Measurements from ENCODE around the gene TFCP2. TPM values are rescaled to one million over a fixed set of nuclear protein-coding genes. Genes with fewer than 3 reads are reported as not detected.
A peak's percentile ranks its signal among the peaks of the same experiment; 100 is the strongest.
"Not testable (repeated sequence)": the region's sequence is repeated elsewhere in the genome, so short reads cannot be mapped to it uniquely, and the experiment has no call there.

TFCP2 gene
- total RNA-seq, 1 donor from 2014 or later: 9.2 TPM

DNA sequence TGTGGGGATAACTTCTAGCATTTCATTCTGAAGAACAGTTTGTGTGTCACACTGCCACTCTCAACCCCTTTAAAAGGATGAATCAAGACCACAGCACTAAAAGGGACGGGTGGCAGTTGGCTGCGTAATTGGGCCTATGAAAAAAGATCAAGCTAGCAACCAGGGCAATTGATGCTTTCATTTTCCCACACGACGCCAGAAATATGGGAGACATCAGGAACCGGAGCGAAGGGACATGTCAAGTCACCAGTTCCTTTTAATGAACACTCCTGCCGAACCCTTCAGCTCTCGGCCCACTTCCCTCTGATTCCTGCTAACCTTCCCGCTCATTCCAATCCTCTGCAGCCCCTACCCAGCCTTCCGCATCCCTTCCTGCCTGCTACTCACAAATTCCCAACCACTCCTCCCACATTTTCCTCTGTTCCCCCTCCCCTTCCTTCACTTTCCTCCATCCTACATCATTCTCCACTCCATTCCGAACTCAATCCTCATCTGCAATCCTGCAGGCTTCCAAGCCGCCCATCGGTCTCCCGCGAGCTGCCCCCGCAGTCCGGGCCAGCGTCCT, 90.3 kb downstream of the TFCP2 start:
- DNase-seq (ENCODE audit: low read depth in 2 of 2): peak; percentile 16 to 48

DNA sequence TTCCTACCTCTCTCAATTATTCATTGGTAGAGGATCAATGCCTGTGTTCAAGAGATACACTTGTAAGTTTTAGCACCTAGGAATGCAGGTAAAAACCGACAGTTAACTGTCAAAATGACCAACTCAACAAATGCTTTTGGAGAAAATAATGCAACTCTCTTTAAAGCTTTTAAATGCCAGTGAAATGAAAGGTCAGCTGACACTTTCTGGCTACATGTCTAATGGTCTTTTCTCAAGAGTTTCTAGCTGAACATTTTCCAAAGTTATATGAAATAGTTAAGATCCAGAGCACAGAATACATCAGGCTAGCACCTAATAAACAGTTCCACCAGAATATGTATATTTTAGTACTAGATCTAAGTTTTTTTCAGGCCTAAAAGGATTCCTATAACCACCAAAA, 91.5 kb downstream of the TFCP2 start:
- no peak for DNase-seq (ENCODE audit: low read depth in 2 of 2)

DNA sequence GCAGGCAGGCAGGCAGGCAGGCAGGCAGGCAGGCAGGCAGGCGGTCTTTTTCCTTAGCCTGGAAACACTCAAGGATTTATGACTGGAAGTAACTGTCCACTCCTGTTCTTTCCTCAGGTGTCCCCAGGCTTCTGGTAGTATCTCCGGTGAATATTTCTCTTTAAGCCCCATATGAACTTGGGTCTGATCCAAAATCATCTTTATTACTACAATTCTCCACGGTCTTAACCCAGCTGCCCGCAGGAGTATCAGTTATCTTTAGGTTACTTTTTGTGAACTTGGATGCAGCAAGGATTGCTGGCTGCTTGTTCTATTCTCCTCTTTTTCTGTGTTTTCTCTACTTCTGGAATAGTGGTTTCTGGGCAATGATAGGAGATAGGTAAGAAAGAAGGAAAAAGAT, 92.8 kb downstream of the TFCP2 start:
- DNase-seq (ENCODE audit: low read depth in 2 of 2): no peak

GRCh38 chr12:51078866-51079265, 94.1 kb downstream of the TFCP2 start:
- not testable (repeated sequence) for DNase-seq (ENCODE audit: low read depth in 2 of 2)

- DNase-seq (ENCODE audit: low read depth in 2 of 2): not testable (repeated sequence)
Measured at GRCh38 chr12:51078346-51078745, 94.6 kb downstream of the TFCP2 start.

DNA sequence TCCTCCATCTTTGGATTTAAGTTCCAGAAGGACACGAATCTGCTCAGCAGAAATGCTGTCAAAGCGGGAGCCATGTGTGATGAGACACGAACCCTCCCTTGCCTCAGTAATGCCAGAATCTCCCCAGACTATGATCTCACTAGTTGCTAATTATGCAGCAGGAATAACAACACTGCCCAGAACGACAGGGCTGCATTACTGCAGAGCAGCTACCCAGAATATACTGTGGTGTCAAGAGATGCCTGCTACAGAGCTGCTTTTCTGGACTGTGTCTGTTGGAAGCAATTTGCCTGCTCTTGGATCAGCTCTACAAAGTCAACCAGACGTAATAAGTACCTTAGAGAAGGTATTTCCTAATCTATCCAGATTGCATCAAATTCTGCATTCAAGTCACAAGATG, 95.0 kb downstream of the TFCP2 start:
- DNase-seq (ENCODE audit: low read depth in 2 of 2): no peak

GRCh38 chr12:51076236-51076930, 96.6 kb downstream of the TFCP2 start:
- no peak for DNase-seq (ENCODE audit: low read depth in 2 of 2)

- no peak for DNase-seq (ENCODE audit: low read depth in 2 of 2)
Measured at GRCh38 chr12:51075390-51075789, 97.5 kb downstream of the TFCP2 start.

DNA sequence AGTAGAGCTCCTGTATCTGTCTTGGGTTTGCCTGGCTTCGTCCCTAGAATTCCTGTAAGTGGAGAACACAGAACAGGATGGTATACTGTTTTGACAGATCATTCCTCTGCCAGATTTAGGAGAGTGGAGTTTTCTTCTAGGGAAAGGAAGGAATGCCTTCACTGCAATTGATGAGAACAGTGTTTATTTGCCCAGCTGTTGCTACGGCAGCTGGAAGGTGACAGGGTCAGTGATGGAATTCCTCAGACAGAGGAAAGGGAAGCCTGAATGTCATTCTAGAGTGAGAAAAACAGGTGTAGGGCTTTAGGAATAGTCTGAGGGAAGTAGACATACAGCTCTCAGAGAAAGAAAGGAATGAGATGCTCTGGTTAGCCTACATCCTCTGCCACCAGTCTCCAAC, 101.3 kb downstream of the TFCP2 start:
- DNase-seq (ENCODE audit: low read depth in 2 of 2): peak; percentile 20 to 68

- DNase-seq (ENCODE audit: low read depth in 2 of 2): no peak
Measured at GRCh38 chr12:51070004-51070403, 102.9 kb downstream of the TFCP2 start.

GRCh38 chr12:51067771-51068170, 105.2 kb downstream of the TFCP2 start:
- no peak for DNase-seq (ENCODE audit: low read depth in 2 of 2)

DNA sequence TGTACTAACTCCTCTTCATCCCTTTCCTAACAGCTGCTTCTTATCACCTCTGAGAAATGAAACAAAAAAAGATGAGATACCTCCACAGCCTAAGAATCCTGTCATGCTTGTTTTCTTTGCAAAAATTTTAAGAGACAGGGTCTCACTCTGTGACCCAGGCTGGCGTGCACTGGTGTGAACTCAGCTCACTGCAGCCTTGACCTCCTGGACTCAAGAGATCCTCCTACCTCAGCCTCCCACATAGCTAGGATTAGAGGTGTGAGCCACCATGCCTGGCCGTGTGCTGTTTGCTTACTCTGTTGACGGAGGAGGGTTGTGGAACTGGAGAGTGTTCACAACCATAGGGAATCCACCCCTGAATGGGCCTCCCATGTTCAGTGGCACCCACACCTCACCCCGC, 105.7 kb downstream of the TFCP2 start:
- DNase-seq (ENCODE audit: low read depth in 2 of 2): no peak

GRCh38 chr12:51065530-51065929, 107.4 kb downstream of the TFCP2 start:
- no peak for DNase-seq (ENCODE audit: low read depth in 2 of 2)

GRCh38 chr12:51062631-51063397, 110.1 kb downstream of the TFCP2 start:
- DNase-seq (ENCODE audit: low read depth in 2 of 2): no peak

DNA sequence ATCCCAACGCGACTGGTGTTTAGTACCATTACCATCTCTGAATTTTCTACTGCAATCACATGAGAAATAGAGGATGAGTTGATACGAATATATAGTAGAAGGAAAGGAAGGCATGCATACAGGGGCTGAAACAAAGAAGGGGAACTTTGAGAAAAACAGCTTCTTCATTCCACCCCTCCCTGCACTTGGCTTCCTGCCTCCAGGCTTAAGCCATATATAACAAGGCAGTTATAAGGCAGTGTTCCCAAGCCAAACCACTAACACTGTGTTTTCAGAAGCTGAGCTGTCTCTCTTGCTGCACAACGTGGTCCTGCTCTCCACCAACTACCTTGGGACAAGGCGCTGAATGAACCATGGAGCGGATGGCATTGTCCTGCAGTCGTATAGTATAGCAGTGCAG, 113.8 kb downstream of the TFCP2 start:
- DNase-seq (ENCODE audit: low read depth in 2 of 2): no peak

DNA sequence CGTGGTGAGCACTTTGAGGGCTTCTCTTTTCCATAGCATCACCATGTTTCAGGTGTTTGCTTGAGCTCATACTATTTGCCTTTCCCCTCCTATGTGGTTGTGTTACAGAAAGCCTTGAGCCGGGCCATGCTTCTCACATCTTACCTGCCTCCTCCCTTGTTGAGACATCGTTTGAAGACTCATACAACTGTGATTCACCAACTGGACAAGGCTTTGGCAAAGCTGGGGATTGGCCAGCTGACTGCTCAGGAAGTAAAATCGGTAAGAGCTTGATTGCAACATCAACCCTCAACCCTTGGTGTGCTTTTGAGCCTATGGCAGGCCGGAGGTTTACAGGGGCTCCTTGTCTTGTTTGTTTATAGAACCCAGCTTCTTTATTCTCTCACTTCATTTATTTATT, 116.7 kb downstream of the TFCP2 start:
- DNase-seq (ENCODE audit: low read depth in 2 of 2): no peak

- DNase-seq (ENCODE audit: low read depth in 2 of 2): no peak
Measured at GRCh38 chr12:51055060-51055459, 117.9 kb downstream of the TFCP2 start.

DNA sequence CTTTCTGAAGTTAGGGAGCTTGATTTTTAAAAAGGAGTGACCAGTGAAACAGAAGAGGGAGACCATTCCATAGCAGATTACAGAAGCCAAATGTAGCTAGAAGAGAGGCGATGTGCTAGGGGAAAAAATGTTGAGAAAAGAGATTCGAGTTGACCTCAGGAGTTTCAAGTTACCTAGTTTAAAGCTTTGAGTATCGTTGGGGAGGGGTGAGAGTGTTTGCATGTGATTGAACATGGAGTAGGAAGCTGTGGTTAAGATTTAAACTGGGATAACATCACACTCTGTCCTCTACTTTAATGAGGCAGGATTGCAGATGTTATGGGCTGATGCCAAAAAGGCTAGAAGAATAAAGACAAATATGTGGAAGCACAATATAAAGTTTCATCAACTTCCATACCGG, 121.1 kb downstream of the TFCP2 start:
- DNase-seq (ENCODE audit: low read depth in 2 of 2): no peak

GRCh38 chr12:51049525-51049924, 123.4 kb downstream of the TFCP2 start:
- DNase-seq (ENCODE audit: low read depth in 2 of 2): no peak

- peak in 1 of 2 donors; percentile 23 for DNase-seq (ENCODE audit: low read depth in 2 of 2)
Measured at GRCh38 chr12:51048661-51049251, 124.2 kb downstream of the TFCP2 start.

- peak; percentile 97 to 99 for DNase-seq (ENCODE audit: low read depth in 2 of 2)
Measured at GRCh38 chr12:51047655-51048540, 125.0 kb downstream of the TFCP2 start, which contains the start of gene LETMD1. Gene LETMD1 (plus strand): TSS chr12:51048327. CDS start chr12:51048357, 30 bp downstream.
